ENCODE data around the gene TRPM5.

Gene TRPM5

DNA sequence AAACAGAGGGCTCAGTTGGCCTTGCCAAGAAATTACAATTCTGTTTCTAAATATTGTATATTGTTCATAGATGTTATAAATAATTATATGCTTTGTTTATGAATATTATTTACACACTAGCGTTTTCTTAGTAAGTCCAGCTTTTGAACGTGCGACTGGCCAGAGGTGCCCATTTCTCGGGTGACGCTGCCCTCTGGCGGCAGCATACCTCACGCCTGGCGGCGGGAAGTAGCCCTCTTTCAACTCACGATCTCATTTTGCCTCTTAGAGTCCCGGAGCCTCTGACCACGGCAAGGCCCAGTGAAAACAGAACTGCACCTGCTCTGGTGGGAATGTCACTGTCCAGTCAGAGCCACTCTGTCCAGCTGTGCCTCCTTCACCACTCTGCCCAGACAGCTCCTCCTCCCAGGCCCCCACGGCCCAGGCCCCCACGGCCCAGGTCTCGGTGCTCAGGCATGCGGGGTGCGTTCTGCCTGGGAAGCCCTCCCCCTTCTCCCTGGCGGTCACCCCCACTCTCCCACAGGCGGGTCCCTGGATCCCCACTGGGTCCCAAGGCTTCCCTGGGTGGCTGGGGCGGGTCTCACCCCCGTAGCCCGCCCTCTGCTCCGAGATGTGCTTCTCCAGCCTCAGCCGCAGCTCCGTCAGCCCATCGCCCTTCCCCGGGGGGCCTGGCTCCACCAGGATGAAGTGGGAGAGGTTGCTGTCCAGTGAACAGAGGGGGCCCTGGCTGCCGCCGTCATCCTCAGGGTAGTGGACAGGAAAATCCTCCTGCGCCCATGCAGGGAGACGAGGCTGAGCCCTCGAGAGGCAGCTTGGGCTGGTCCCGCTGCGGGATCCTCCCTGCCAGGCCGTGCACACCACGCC, 24.4 kb downstream of the TRPM5 start:
- peak; percentile 66 to 69 for DNase-seq

DNA sequence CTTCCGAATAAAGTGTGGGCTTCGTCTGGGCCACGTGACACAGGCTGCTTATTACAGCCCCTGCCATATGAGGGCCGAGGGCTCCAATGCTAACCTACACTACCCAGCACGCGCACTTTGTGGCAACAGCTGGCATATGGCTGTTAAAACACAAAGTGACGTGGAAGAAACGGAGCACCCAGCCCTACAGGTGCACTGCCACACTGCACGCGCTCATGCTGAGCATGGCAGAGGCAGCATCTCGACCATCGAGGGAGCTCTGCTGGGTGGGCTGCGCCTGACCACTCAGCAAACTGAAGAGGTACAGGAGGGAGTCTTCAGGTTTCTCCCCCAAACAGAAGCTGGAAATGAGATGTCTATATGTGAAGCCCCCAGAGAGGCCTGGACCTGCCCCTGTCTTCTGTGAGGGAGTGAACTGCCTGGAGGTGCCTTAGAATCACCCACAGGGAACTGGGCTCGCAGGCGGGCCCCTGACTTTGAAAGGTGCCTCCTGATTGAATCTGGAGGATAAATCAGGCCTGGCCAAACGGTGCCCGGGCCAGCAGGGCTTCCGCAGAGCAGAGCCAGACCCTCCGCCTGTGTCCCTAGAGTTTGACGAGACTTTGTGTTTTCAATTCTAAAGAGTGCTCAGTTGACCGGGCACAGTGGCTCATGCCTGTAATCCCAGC, 25.5 kb downstream of the TRPM5 start:
- DNase-seq = no peak

GRCh38 chr11:2417856-2418692, 26.2 kb downstream of the TRPM5 start:
- no peak for DNase-seq

- no peak for DNase-seq
Observed at GRCh38 chr11:2416765-2417164, 27.5 kb downstream of the TRPM5 start.

DNA sequence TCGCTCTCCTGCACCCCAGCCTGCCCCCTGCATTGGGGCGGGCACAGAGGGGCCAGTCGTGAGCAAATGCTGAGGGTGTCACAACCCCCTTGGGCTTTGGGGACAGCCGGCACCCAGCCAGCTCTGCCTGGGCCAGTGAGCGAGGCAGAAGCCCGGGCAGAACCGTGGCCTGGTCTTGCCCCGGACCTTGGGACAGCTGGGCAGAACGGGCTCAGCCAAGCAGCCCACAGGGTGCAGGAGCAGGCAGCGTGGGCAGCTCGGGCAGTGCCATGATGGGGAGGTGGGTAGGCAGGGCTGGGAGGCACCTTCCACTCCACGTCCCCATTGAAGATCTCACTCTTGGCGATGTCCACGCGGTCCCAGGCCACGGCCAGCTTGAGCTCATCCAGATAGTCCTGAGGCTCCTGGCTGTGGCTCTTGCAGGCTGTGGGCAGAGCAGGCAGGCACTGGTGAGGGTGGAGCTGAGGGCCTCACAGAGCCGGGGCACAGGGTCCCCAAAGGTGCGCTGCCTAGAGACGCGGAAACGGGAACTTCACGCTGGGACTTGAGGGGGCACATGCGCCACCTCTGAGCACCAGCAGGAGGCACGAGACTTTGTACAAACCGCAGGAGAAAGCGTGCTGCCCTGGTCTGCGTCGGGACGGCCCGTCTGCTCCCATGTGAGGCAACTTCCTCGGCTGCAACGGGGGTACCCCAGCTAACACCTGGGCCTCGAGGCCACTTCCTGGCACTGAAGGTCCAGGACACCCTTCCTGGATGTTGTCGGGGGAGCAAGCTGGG, 28.5 kb downstream of the TRPM5 start:
- DNase-seq = no peak

DNA sequence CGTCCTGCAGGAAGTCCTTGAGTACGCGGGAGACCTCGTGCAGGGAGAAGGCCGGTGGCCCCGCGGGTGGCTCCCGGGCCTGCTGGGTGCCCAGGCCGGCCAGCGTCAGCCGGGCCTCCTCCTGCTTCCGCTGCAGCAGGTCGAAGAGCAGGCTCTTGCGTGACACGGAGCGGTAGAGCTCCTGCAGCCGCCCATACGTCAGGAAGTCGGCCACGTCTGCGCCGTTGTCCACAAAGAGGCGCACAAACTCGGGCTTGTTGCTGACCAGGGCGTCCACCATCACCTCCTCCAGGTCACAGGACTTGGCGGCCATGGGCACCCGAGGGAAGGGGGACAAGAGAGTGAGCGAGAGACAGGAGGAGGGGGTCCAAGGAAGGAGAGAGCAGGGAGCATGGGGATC, 29.1 kb downstream of the TRPM5 start:
- DNase-seq = no peak

DNA sequence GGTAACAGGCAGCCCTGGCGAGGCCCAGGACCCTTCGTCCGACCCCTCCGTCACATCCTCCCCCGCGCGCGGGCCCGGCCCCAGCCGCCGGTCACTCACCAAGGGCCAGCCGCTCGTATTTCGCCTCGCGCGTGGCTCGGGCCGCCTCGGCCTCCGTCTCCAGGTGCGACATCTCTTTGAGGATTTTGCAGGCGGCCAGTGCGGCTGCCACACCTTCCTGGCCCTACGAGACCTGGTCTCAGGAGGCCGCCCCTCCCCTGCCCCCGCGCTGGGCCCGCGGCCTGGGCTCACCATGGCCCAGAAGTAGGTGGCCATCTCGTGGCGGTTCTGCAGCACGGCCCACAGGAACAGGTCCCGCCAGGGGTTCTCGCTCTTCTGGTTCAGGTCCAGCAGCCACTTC, 29.7 kb downstream of the TRPM5 start:
- no peak for DNase-seq

GRCh38 chr11:2413742-2414579, 30.4 kb downstream of the TRPM5 start:
- DNase-seq = no peak

DNA sequence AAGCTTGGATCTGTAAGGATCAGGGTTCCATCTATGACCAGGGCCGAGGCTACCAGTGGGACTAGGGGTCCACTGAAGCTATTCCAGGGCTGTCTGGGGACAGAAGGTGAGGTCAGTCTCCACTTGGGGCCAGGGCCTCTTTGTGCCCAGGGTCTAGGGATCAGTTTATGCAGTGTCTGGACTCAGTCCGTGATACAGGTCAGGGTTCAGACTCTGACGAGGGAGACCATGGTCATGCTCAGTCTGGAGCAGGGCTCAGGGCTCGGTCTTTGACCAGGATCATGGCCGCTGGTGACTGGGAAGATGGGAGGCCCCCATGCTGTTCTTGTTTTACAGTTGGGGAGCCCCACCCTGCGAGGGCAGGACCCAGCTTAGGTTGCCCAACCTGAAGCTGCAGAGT, 32.0 kb downstream of the TRPM5 start:
- DNase-seq = no peak

- no peak for DNase-seq
Observed at GRCh38 chr11:2411446-2412305, 32.6 kb downstream of the TRPM5 start.

- DNase-seq = no peak
Observed at GRCh38 chr11:2410616-2411015, 33.7 kb downstream of the TRPM5 start.

GRCh38 chr11:2409611-2410468, 34.5 kb downstream of the TRPM5 start:
- DNase-seq = no peak

- no peak for DNase-seq
Observed at GRCh38 chr11:2409126-2409525, 35.2 kb downstream of the TRPM5 start.

- no peak for DNase-seq
Observed at GRCh38 chr11:2408671-2409070, 35.6 kb downstream of the TRPM5 start.

DNA sequence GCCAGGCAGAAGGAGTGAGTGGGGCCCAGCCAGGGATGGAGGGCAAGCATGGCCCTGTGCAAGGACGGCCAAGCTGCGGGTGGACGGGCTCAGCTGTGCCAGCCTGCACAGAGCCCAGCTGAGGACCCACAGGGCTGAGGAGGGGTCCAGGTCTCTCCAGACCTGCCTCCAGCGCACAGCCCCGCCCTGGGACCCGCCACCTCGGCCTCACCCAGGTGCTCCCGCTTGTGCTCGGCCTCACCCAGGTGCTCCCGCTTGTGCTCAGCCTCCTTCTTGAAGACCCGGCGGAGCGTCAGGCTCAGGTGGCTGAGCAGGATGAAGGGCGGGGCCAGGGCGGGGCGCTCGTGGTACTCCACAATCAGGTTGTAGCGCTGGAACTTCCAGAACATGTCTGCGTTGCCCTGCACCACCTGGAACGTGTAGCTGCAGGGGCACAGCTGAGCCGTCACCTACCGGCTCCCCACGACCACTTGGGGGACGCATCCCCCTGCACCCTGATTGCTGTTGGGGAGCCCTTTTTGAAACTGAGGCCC, 37.4 kb downstream of the TRPM5 start:
- DNase-seq = no peak

- no peak for DNase-seq
Observed at GRCh38 chr11:2406451-2406850, 37.9 kb downstream of the TRPM5 start.

DNA sequence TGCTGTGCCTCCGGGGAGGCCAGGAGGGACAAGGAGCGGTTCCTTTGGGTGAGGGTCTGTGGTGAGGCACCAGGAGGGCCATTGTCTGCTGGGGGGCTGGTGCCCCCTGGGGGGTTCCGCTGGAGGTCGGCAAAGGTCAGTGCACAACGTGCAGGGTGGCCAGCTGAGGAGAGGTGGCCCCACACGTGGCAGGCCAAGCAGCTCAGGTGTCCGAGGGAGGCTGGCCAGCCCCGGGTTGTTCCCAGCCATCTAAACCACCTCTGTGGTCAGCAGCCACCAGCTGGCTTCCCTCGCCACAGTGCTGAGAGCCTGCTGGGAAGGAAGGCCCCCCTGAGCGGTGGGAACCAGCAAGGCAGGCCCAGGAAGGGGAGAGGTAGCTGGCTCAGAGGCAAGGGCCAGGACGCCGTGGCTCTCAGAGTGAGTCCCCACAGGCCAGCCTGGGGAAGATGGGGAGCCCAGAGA, 39.5 kb downstream of the TRPM5 start:
- DNase-seq = no peak

GRCh38 chr11:2402890-2403645, 41.2 kb downstream of the TRPM5 start:
- DNase-seq = no peak

GRCh38 chr11:2402106-2402505, 42.2 kb downstream of the TRPM5 start:
- no peak for DNase-seq

All from CD4-positive, alpha-beta T cell treated with Interleukin-1 beta for 1 hour (primary cell).